Mammary epithelial cell (primary cell): Measurements from ENCODE around the gene GALNT3.

Experiments
- EZH2 ChIP-seq: IDR thresholded peaks from 2 replicates; pipeline ENCODE4 v1.6.1; 2012; ENCODE audit warnings: low read length, inconsistent platforms, borderline replicate concordance
- TF ChIP-seq, protein P1 (sequence below), 2 donors: IDR thresholded peaks in 1 of 2; conservative IDR thresholded peaks in 1 of 2; 2 replicates each; pipeline ENCODE4 v1.5.1; 2011 to 2012; ENCODE audit warnings: inconsistent platforms in 2 of 2, low read length in 2 of 2, mild to moderate bottlenecking in 2 of 2, control low read depth in 1 of 2, low read depth in 1 of 2; ENCODE audit not compliant: insufficient read depth in 1 of 2; ENCODE audit errors: extremely low read depth in 1 of 2

DNA sequence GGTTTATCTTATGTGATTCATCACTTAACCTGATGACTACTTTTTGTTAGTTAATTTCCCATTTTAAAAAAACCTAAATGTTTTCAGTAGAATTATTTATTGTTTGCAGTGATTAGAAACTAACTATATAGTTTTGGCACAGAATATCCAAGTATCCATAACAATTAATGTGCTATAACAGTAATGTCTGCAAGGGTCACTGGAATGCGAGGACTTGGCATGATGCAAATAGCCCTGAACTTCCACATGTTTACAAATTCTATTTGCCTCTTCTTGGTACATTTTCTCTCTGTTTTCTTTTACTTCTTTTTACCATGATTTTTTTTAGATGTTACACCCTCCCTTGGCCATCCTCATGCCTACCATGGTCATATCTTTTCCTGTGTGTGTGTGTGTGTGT, 49.3 kb upstream of the GALNT3 start:
- TF ChIP-seq, protein P1, sequence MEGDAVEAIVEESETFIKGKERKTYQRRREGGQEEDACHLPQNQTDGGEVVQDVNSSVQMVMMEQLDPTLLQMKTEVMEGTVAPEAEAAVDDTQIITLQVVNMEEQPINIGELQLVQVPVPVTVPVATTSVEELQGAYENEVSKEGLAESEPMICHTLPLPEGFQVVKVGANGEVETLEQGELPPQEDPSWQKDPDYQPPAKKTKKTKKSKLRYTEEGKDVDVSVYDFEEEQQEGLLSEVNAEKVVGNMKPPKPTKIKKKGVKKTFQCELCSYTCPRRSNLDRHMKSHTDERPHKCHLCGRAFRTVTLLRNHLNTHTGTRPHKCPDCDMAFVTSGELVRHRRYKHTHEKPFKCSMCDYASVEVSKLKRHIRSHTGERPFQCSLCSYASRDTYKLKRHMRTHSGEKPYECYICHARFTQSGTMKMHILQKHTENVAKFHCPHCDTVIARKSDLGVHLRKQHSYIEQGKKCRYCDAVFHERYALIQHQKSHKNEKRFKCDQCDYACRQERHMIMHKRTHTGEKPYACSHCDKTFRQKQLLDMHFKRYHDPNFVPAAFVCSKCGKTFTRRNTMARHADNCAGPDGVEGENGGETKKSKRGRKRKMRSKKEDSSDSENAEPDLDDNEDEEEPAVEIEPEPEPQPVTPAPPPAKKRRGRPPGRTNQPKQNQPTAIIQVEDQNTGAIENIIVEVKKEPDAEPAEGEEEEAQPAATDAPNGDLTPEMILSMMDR (conservative IDR thresholded peaks at IDR 0.05 in 1 of 2, IDR thresholded peaks at IDR 0.05 in 1 of 2; ENCODE audit: extremely low read depth in 1 of 2, insufficient read depth in 1 of 2, low read depth in 1 of 2, low read length in 2 of 2), result no peak
- TF ChIP-seq EZH2, result no peak
